Measurements from ENCODE around the gene DLEU7. TPM values are rescaled to one million over a fixed set of nuclear protein-coding genes. Genes with fewer than 3 reads are reported as not detected.

Gene DLEU7
- total RNA-seq, 1 donor from 2014 or later = not detected

GRCh38 chr13:50887151-50887550, 43.7 kb upstream of the DLEU7 start:
- H3K36me3 ChIP-seq (ENCODE audit: control insufficient read depth, insufficient read depth, low read length) = no peaks in the 10 kb centered on the region
- no peak overlapping the region for H3K4me3 ChIP-seq (ENCODE audit: low read depth, low read length)
- DNase-seq (ENCODE audit: low read depth) = no peak
- no peaks in the 10 kb centered on the region for H3K27me3 ChIP-seq (ENCODE audit: control insufficient read depth, insufficient read depth, low read length)
- TF ChIP-seq CTCF (IDR thresholded peaks at IDR 0.05; ENCODE audit: insufficient read depth, low read length, poor library complexity, severe bottlenecking) = no peak

- no peak overlapping the region for H3K4me3 ChIP-seq (ENCODE audit: low read depth, low read length)
- no peaks in the 10 kb centered on the region for H3K36me3 ChIP-seq (ENCODE audit: control insufficient read depth, insufficient read depth, low read length)
- DNase-seq (ENCODE audit: low read depth) = no peak
- H3K27me3 ChIP-seq (ENCODE audit: control insufficient read depth, insufficient read depth, low read length) = no peaks in the 10 kb centered on the region
- TF ChIP-seq CTCF (IDR thresholded peaks at IDR 0.05; ENCODE audit: insufficient read depth, low read length, poor library complexity, severe bottlenecking) = no peak
These were observed 40.8 kb upstream of the DLEU7 start for GRCh38 chr13:50884265-50884664.

GRCh38 chr13:50883728-50884127, 40.2 kb upstream of the DLEU7 start:
- no peak for TF ChIP-seq CTCF (IDR thresholded peaks at IDR 0.05; ENCODE audit: insufficient read depth, low read length, poor library complexity, severe bottlenecking)
- H3K36me3 ChIP-seq (ENCODE audit: control insufficient read depth, insufficient read depth, low read length) = no peaks in the 10 kb centered on the region
- H3K4me3 ChIP-seq (ENCODE audit: low read depth, low read length) = no peak overlapping the region
- no peak for DNase-seq (ENCODE audit: low read depth)
- no peaks in the 10 kb centered on the region for H3K27me3 ChIP-seq (ENCODE audit: control insufficient read depth, insufficient read depth, low read length)

GRCh38 chr13:50882816-50883435, 39.4 kb upstream of the DLEU7 start:
- no peak for TF ChIP-seq CTCF (IDR thresholded peaks at IDR 0.05; ENCODE audit: insufficient read depth, low read length, poor library complexity, severe bottlenecking)

GRCh38 chr13:50873991-50874390, 30.5 kb upstream of the DLEU7 start:
- TF ChIP-seq CTCF (IDR thresholded peaks at IDR 0.05; ENCODE audit: insufficient read depth, low read length, poor library complexity, severe bottlenecking) = no peak
- Histone ChIP-seq H3K27me3 (ENCODE audit: control insufficient read depth, insufficient read depth, low read length) (no peaks in the 10 kb centered on the region), H3K36me3 (ENCODE audit: control insufficient read depth, insufficient read depth, low read length) (no peaks in the 10 kb centered on the region), H3K4me3 (ENCODE audit: low read depth, low read length) (no peak overlapping the region)
- DNase-seq (ENCODE audit: low read depth) = no peak

More at GRCh38 chr13:50882816-50883435, 39.4 kb upstream of the DLEU7 start:
- H3K27me3 ChIP-seq (ENCODE audit: control insufficient read depth, insufficient read depth, low read length) = no peaks in the 10 kb centered on the region
- no peaks in the 10 kb centered on the region for H3K36me3 ChIP-seq (ENCODE audit: control insufficient read depth, insufficient read depth, low read length)
- DNase-seq (ENCODE audit: low read depth) = no peak
- no peak overlapping the region for H3K4me3 ChIP-seq (ENCODE audit: low read depth, low read length)

GRCh38 chr13:50873467-50873866, 30.0 kb upstream of the DLEU7 start:
- H3K36me3 ChIP-seq (ENCODE audit: control insufficient read depth, insufficient read depth, low read length) = no peaks in the 10 kb centered on the region
- no peaks in the 10 kb centered on the region for H3K27me3 ChIP-seq (ENCODE audit: control insufficient read depth, insufficient read depth, low read length)
- no peak overlapping the region for H3K4me3 ChIP-seq (ENCODE audit: low read depth, low read length)
- no peak for TF ChIP-seq CTCF (IDR thresholded peaks at IDR 0.05; ENCODE audit: insufficient read depth, low read length, poor library complexity, severe bottlenecking)
- DNase-seq (ENCODE audit: low read depth) = no peak

All from kidney epithelial cell (primary cell).